ENCODE data around the gene PGLYRP2. TPM values are rescaled to one million over a fixed set of nuclear protein-coding genes. Genes with fewer than 3 reads are reported as not detected.
"Not testable (repeated sequence)": the region's sequence is repeated elsewhere in the genome, so short reads cannot be mapped to it uniquely, and the experiment has no call there.

The PGLYRP2 gene
- polyA plus RNA-seq, 1 experiment = not detected

GRCh38 chr19:15519433-15519976, 40.2 kb upstream of the PGLYRP2 start:
- DNase-seq (ENCODE audit: low read depth) = no peak
- POLR2A ChIA-PET = no interaction called here
- TF ChIP-seq, protein P1, sequence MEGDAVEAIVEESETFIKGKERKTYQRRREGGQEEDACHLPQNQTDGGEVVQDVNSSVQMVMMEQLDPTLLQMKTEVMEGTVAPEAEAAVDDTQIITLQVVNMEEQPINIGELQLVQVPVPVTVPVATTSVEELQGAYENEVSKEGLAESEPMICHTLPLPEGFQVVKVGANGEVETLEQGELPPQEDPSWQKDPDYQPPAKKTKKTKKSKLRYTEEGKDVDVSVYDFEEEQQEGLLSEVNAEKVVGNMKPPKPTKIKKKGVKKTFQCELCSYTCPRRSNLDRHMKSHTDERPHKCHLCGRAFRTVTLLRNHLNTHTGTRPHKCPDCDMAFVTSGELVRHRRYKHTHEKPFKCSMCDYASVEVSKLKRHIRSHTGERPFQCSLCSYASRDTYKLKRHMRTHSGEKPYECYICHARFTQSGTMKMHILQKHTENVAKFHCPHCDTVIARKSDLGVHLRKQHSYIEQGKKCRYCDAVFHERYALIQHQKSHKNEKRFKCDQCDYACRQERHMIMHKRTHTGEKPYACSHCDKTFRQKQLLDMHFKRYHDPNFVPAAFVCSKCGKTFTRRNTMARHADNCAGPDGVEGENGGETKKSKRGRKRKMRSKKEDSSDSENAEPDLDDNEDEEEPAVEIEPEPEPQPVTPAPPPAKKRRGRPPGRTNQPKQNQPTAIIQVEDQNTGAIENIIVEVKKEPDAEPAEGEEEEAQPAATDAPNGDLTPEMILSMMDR (IDR thresholded peaks at IDR 0.05; ENCODE audit: insufficient read depth, low read depth, low read length) = no peak
- Histone ChIP-seq H3K4me3 (ENCODE audit: low read depth, low read length) (no peak overlapping the region), H3K27me3 (ENCODE audit: control insufficient read depth, insufficient read depth, low read length) (no peaks in the 10 kb centered on the region), H3K36me3 (ENCODE audit: control insufficient read depth, insufficient read depth, low read length) (no peaks in the 10 kb centered on the region)
- CTCF ChIA-PET = no interaction called here

- DNase-seq (ENCODE audit: low read depth) = no peak
- no peaks in the 10 kb centered on the region for H3K36me3 ChIP-seq (ENCODE audit: control insufficient read depth, insufficient read depth, low read length)
- no peak overlapping the region for H3K4me3 ChIP-seq (ENCODE audit: low read depth, low read length)
- CTCF ChIA-PET = no interaction called here
- no peaks in the 10 kb centered on the region for H3K27me3 ChIP-seq (ENCODE audit: control insufficient read depth, insufficient read depth, low read length)
- POLR2A ChIA-PET = no interaction called here
- TF ChIP-seq, protein P1 (IDR thresholded peaks at IDR 0.05; ENCODE audit: insufficient read depth, low read depth, low read length) = no peak
These were observed 38.5 kb upstream of the PGLYRP2 start for GRCh38 chr19:15517778-15518177.

DNA sequence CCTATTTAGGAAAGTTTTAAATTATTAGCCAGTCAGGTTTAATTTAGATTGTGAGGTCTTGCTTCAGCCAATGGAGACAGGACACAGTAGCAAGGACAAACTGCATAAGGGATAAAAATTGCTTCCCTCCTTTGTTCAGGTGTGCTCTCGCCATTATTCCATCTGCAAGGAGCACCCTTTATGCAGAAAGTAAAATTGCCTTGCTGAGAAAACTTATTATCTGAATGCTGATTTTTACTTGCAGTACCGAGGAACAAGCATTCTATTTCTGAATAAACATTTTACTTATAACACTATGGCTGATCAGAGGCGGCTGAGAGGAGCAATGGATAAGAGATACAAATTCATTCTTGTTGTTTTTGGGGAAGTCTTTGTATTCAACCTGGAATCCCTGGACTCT, 37.1 kb upstream of the PGLYRP2 start:
- Histone ChIP-seq H3K4me3 (ENCODE audit: low read depth, low read length) (no peak overlapping the region), H3K27me3 (ENCODE audit: control insufficient read depth, insufficient read depth, low read length) (no peaks in the 10 kb centered on the region), H3K36me3 (ENCODE audit: control insufficient read depth, insufficient read depth, low read length) (no peaks in the 10 kb centered on the region)
- ChIA-PET POLR2A (no interaction called here), CTCF (no interaction called here)
- TF ChIP-seq, protein P1 (IDR thresholded peaks at IDR 0.05; ENCODE audit: insufficient read depth, low read depth, low read length) = no peak
- no peak for DNase-seq (ENCODE audit: low read depth)

DNA sequence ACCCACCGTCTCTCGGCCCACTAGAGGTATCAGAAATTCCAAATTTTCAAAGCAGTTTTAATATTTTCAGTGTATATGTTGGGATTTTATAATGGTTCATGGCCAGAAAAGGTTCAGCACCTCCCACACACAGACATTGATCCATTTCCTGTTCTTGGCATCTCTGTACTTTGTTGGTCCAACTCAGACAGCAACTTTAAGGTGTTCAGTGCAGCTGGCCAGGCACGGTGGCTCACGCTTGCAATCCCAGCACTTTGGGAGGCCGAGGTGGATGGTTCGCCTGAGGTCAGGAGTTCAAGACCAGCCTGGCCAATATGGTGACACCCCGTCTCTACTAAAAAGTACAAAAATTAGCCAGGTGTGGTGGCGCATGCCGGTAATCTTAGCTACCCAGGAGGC, 35.9 kb upstream of the PGLYRP2 start:
- DNase-seq (ENCODE audit: low read depth); POLR2A ChIA-PET; H3K4me3 ChIP-seq (ENCODE audit: low read depth, low read length); H3K27me3 ChIP-seq (ENCODE audit: control insufficient read depth, insufficient read depth, low read length); H3K36me3 ChIP-seq (ENCODE audit: control insufficient read depth, insufficient read depth, low read length); CTCF ChIA-PET: not testable (repeated sequence)

DNA sequence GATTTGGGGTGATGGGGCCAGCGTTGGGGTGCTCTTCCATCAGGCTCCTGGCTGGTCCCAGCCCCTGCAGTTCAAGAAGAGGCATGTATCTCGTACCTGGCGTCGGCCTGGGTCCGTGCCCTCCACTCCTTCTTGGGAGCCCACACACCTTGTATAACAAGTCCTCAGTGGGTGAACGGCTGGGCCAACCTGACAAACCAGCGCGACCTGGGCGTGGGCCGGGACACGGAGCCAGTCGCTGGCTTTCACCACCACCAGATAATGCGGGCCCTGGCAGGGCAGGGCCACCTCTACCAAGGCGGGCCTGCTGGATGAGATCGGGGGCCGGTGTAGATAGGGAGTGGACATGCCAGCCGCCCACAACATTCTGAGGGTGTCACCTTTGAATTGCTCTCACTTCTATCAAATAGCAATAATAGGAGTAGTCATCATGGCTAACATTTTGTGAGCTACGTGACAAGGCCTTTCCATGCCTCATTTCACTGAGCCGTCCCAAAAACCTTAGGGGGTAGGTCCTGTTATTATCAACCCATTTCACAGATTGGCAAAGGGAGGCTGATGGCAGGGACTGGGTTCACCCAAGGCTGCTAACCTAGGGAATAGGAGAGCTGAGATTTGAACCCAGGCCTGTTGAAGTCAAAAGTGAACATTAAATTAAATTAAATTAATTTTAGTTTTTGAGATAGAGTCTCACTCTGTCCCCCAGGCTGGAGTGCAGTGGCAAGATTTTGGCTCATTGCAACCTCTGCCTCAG, 32.5 kb upstream of the PGLYRP2 start:
- ChIA-PET POLR2A (no interaction called here), CTCF (no interaction called here)

More for the DNA sequence above, 32.5 kb upstream of the PGLYRP2 start:
- Histone ChIP-seq H3K4me3 (ENCODE audit: low read depth, low read length) (no peak overlapping the region), H3K36me3 (ENCODE audit: control insufficient read depth, insufficient read depth, low read length) (no peaks in the 10 kb centered on the region), H3K27me3 (ENCODE audit: control insufficient read depth, insufficient read depth, low read length) (peaks cover 11% of the 10 kb centered on the region)
- TF ChIP-seq, protein P1 (IDR thresholded peaks at IDR 0.05; ENCODE audit: insufficient read depth, low read depth, low read length) = no peak
- DNase-seq (ENCODE audit: low read depth) = no peak
